Left ventricle myocardium inferior (tissue), 1 donor: Measurements from ENCODE around the gene LMF1. TPM values are rescaled to one million over a fixed set of nuclear protein-coding genes. Genes with fewer than 3 reads are reported as not detected.

Experiments used
- DNase-seq: peaks from one replicate; pipeline ENCODE4 v3.0.0-alpha.2; 2020
- H3K27ac ChIP-seq: fragments of 200-600 bp; replicated peaks from 2 replicates; pipeline ENCODE4 v1.8.0; 2021
- H3K27me3 ChIP-seq: fragments of 200-600 bp; 2 replicates; pipeline ENCODE4 v1.8.0; 2021; ENCODE audit warnings: low read depth
- H3K36me3 ChIP-seq: fragments of 200-600 bp; 2 replicates; pipeline ENCODE4 v1.8.0; 2021
- H3K4me1 ChIP-seq: fragments of 200-600 bp; 2 replicates; pipeline ENCODE4 v1.8.0; 2021
- H3K4me3 ChIP-seq: fragments of 200-600 bp; 2 replicates; pipeline ENCODE4 v1.8.0; 2021; ENCODE audit warnings: mild to moderate bottlenecking, moderate library complexity
- H3K9me3 ChIP-seq: fragments of 200-600 bp; replicated peaks from 2 replicates; pipeline ENCODE4 v1.8.0; 2021
- CTCF ChIP-seq: fragments of 200-600 bp; IDR thresholded peaks from 2 replicates; pipeline ENCODE4 v1.8.0; 2021; ENCODE audit warnings: antibody characterized with exemption, mild to moderate bottlenecking, borderline replicate concordance
- intact Hi-C: fragments of 100-400 bp; cut with micrococcal nuclease; formaldehyde crosslinking; loops from one replicate; pipeline ENCODE4 v1.11.0; 2022
- total RNA-seq: library from RNA; stranded (reverse); fragmentation: NEBNext Ultra II Directional; extraction: Animal tissue kit (Norgen Biotek cat#: 25700); gene quantifications from one replicate; pipeline ENCODE4 v1.2.1, GENCODE V29; 2021
- donor health status: DM: no; HTN: yes; CAD: no; lungs with severe emphysema.

The LMF1 gene
- total RNA-seq, 1 donor from 2014 or later, result 6.6 TPM

GRCh38 chr16:918741-919657 lies 51.8 kb downstream of the LMF1 start:
- no peak for DNase-seq
- no peak overlapping the region for H3K27ac ChIP-seq

GRCh38 chr16:918068-918467 lies 52.7 kb downstream of the LMF1 start:
- intact Hi-C loops, result no loop called here
- DNase-seq, result no peak
- Histone ChIP-seq H3K27ac (no peak overlapping the region), H3K4me1 (peaks cover 20% of the 10 kb centered on the region), H3K36me3 (no peaks in the 10 kb centered on the region), H3K4me3 (no peak overlapping the region), H3K9me3 (no peaks in the 10 kb centered on the region), H3K27me3 (no peaks in the 10 kb centered on the region)
- TF ChIP-seq CTCF, result no peak

More at GRCh38 chr16:918741-919657, 51.8 kb downstream of the LMF1 start:
- Histone ChIP-seq H3K27me3 (no peaks in the 10 kb centered on the region), H3K9me3 (peaks cover 6% of the 10 kb centered on the region), H3K36me3 (peaks cover 7% of the 10 kb centered on the region), H3K4me1 (peaks cover 23% of the 10 kb centered on the region), H3K4me3 (no peak overlapping the region)
- no peak for TF ChIP-seq CTCF
- intact Hi-C loops, result no loop called here

- no peak for TF ChIP-seq CTCF
- H3K9me3 ChIP-seq, result no peaks in the 10 kb centered on the region
- intact Hi-C loops, result no loop called here
- peaks cover 20% of the 10 kb centered on the region for H3K4me1 ChIP-seq
- H3K27me3 ChIP-seq, result no peaks in the 10 kb centered on the region
- H3K27ac ChIP-seq, result no peak overlapping the region
- no peak overlapping the region for H3K4me3 ChIP-seq
- H3K36me3 ChIP-seq, result no peaks in the 10 kb centered on the region
- no peak for DNase-seq
Observed at GRCh38 chr16:917591-918061, 53.2 kb downstream of the LMF1 start.

- no peak for DNase-seq
- H3K27me3 ChIP-seq, result no peaks in the 10 kb centered on the region
- no peak overlapping the region for H3K4me3 ChIP-seq
- no peak for TF ChIP-seq CTCF
- H3K36me3 ChIP-seq, result no peaks in the 10 kb centered on the region
- H3K9me3 ChIP-seq, result no peaks in the 10 kb centered on the region
- H3K27ac ChIP-seq, result no peak overlapping the region
- peaks cover 17% of the 10 kb centered on the region for H3K4me1 ChIP-seq
- intact Hi-C loops, result no loop called here
Observed at GRCh38 chr16:916035-916799, 54.6 kb downstream of the LMF1 start.

DNA sequence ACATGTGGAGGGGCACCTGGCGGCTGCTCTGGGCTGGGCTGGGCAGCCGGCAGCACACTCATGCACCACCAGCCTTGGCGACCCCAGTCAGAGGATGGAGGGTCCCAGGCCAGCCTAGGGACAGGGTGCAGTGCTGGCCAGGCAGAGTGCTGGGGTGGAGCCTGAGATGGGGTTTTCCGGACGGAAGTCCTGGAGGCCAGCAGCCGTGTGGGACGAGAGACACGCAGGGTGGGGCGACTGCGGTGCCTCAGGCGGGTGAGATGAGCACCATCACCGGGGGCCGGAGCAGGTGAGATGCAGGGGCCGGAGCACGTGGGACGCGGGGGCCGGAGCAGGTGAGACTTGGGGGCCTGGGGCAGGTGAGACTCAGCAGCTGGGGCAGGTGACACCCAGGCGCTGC lies 55.2 kb downstream of the LMF1 start:
- no peak for TF ChIP-seq CTCF
- DNase-seq, result no peak
- H3K4me1 ChIP-seq, result peaks cover 10% of the 10 kb centered on the region
- H3K27ac ChIP-seq, result no peak overlapping the region
- no peak overlapping the region for H3K4me3 ChIP-seq
- H3K9me3 ChIP-seq, result no peaks in the 10 kb centered on the region
- H3K27me3 ChIP-seq, result no peaks in the 10 kb centered on the region
- peaks cover 3% of the 10 kb centered on the region for H3K36me3 ChIP-seq
- intact Hi-C loops, result no loop called here
